NCI-H1930 (cell line): Measurements from ENCODE around the gene FAT1.
"Not testable (repeated sequence)": the region's sequence is repeated elsewhere in the genome, so short reads cannot be mapped to it uniquely, and the experiment has no call there.

Experiments used
- DNase-seq, 2 experiments: peaks; one replicate each; lab custom pipeline; 2025; lab: John Stamatoyannopoulos, UW

The FAT1 gene, protein sequence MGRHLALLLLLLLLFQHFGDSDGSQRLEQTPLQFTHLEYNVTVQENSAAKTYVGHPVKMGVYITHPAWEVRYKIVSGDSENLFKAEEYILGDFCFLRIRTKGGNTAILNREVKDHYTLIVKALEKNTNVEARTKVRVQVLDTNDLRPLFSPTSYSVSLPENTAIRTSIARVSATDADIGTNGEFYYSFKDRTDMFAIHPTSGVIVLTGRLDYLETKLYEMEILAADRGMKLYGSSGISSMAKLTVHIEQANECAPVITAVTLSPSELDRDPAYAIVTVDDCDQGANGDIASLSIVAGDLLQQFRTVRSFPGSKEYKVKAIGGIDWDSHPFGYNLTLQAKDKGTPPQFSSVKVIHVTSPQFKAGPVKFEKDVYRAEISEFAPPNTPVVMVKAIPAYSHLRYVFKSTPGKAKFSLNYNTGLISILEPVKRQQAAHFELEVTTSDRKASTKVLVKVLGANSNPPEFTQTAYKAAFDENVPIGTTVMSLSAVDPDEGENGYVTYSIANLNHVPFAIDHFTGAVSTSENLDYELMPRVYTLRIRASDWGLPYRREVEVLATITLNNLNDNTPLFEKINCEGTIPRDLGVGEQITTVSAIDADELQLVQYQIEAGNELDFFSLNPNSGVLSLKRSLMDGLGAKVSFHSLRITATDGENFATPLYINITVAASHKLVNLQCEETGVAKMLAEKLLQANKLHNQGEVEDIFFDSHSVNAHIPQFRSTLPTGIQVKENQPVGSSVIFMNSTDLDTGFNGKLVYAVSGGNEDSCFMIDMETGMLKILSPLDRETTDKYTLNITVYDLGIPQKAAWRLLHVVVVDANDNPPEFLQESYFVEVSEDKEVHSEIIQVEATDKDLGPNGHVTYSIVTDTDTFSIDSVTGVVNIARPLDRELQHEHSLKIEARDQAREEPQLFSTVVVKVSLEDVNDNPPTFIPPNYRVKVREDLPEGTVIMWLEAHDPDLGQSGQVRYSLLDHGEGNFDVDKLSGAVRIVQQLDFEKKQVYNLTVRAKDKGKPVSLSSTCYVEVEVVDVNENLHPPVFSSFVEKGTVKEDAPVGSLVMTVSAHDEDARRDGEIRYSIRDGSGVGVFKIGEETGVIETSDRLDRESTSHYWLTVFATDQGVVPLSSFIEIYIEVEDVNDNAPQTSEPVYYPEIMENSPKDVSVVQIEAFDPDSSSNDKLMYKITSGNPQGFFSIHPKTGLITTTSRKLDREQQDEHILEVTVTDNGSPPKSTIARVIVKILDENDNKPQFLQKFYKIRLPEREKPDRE (N-terminal part only)

GRCh38 chr4:186723292-186724057 lies at the start of gene FAT1:
TSS of gene FAT1 (minus strand) at chr4:186723856. CDS start at chr4:186709827, 14,029 bp downstream.
- peak; percentile 30 to 75 for DNase-seq

GRCh38 chr4:186772936-186773487 lies 49.4 kb upstream of the FAT1 start:
- no peak for DNase-seq

DNA sequence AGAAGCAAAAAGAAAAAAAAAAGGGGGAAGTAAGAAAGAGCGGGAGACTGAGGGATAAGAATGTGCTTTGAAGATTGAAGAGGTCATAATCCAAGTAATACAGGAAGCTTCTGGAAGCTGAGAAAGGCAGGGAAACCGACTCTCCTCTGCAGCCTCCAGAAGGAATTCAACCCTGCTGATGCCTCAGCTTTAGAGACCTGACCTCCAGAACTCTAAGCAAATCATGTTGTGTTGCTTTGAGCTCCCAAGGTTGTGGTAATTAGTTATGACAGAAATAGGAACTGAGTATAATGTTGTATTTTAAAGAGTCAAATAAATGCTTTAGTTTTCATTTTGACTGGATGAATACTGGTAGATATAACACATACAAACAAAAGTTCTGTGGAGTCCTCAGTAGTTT lies 48.0 kb upstream of the FAT1 start:
- no peak for DNase-seq

DNA sequence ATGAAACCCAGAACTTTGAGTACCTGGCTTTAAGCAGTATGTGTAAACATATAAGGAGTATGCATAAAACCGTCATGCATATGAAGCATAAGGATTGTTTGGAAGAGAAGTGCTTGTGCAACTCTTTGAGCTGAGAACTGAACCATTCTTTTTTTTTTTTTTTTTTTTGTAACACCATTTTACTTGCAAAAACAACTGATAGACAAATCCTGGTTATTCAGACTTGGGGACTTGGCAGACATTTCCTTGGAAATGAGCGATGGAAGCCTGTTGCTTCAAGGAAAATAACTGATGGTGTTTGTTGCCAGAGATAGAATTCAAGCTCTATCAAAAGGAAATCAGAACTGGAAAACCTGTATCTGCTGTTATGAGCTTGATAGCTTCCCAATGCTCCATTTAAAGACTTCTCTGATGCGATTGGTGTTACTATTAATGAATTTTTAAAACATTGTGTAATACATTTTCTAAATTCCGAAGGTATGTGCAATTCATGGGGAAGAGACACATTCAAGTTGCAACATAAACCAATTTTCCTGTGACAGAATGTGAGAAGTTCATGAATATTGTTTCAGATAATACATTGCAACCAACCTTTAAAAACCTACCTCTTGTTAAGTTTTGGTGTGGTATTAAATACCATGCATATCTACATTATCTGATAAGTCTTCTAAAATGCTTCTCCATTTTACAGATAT lies 47.0 kb upstream of the FAT1 start:
- DNase-seq, result no peak

GRCh38 chr4:186767794-186768193 lies 44.1 kb upstream of the FAT1 start:
- DNase-seq, result no peak

- no peak for DNase-seq
Measured at GRCh38 chr4:186765673-186766546, 42.3 kb upstream of the FAT1 start.

DNA sequence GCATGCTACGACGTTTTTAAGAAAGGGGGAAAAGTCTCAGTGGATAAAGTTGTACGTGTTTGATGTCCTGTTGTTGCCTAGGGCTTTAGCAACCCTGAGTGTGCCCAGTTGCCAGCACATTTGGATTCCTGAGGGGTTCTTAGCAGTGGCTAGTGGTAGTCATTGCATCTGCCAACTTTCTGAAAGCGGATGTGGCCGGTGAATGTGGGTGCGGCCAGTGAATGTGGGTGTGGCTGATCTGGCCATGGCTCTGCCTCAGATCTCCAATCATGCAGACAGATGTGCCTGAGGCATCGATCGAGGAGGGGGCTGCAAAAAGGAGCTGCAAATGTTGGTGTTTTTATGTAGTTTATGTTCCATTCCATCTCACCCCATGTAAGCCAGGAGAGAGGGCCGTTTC lies 41.5 kb upstream of the FAT1 start:
- no peak for DNase-seq

- DNase-seq, result no peak
Measured at GRCh38 chr4:186764457-186764856, 40.8 kb upstream of the FAT1 start.

DNA sequence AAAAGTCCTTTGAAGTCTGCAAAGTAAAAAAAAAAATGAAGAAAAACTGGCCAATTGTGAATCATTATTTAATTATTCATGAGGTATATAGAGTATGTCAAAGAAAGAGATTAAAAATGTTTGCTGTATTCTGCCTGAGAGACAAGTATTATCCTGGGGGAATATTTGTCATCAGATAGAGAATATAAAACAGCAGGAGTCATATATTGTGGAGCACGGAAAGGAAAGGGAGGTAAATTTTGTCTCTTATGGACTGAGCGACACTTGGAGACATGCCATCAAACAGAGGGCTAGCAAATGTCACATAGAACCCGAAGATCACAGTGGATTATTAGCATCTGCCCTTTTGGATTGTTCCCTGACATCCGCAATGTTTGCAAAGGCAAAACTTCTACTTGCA lies 39.2 kb upstream of the FAT1 start:
- no peak for DNase-seq

DNA sequence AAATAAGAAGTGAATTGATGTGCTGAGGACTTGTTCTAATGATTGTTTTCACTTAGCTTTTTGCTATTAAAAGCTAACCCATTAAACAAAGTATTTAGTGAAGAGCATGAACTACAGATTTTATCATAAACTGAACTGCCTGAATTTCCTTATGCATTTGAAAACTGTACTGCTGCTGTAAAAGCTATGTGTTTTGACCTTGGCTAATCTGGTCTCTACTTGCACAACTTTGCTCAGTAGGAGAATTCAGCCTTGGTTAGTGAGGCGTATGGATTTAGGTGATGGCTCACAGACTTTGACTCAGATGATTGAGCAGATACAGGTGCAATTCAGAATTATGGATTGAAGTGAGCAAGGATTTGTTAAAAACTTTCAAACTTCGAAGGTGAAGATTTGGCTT lies 38.7 kb upstream of the FAT1 start:
- no peak for DNase-seq

DNA sequence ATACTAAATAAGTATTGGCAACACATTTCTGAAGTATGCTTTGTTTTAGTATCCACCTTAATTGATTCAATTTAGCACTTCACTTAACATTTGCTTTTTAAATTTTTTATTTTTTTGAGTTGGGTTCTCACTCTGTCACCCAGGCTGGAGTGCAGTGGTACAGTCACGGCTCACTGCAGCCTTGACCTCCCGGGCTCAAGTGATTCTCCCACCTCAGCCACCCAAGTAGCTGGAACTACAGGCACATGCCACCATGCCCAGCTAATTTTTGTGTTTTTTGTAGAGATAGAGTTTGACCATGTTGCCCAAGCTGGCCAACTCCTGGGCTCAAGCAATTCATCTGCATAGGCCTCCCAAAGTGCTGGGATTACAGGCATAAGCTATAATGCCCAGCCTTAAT lies 38.3 kb upstream of the FAT1 start:
- DNase-seq, result not testable (repeated sequence)

DNA sequence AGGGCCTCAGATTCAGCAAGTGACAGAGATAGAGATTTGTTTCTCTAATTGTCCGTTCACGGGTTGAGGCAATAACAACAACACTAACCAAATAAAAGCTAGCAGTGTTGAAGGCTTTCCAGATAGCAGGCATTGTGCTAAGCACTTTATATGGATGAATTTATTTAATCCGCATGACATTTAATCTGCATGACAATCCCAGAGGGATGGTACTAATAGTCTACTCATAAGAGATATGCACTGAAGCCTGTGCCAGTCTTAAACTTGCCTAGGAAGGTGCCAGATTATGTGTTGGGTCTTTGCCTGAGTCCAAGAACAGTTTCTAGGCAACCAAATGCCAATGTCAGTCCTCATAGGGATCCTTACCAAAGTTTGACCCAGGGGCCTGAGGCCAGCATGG lies 37.7 kb upstream of the FAT1 start:
- DNase-seq, result no peak

- no peak for DNase-seq
Measured at GRCh38 chr4:186760576-186760975, 36.9 kb upstream of the FAT1 start.

- DNase-seq, result no peak
Measured at GRCh38 chr4:186759990-186760389, 36.3 kb upstream of the FAT1 start.

DNA sequence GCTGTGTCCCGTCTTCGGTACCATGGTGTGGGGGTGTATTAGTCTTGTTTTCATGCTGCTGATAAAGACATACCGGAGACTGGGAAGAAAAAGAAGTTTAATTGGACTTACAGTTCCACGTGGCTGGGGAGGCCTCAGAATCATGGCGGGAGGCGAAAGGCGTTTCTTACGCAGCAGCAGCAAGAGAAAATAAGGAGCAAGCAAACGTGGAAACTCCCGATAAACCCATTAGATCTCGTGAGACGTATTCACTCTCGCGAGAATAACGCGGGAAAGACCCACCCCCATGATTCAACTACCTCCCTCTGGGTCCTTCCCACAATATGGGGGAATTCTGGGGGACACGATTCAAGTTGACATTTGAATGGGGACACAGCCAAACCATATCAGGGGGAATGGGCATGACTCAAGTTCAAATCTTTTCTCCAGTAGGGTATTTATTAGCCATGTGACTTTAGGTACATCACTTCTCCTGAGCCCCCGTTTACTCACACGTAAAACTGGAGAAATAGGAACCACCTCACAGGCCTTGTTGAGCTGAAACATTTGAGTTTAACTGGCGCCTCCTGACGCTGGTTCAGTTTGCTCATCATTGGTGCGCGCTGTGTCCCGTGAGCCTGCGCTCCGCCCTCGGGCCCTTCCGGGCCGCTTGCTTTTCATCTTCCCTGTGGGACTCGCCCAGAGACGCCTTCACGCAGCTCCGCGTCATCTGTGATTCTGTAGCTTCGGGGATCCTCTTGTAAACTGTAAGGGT lies 35.5 kb upstream of the FAT1 start:
- no peak for DNase-seq

- no peak for DNase-seq
Measured at GRCh38 chr4:186757696-186758355, 34.2 kb upstream of the FAT1 start.

GRCh38 chr4:186756550-186756949 lies 32.9 kb upstream of the FAT1 start:
- not testable (repeated sequence) for DNase-seq
